SU-DHL-6 (cell line): Measurements from ENCODE around the gene PDLIM5.

Experiments used
- H2AFZ ChIP-seq: fragments of 200-600 bp; sonication (generic); 2 replicates; pipeline ENCODE4 v1.6.1; 2014; ENCODE audit warnings: low read depth, mild to moderate bottlenecking, moderate library complexity, mixed read lengths, antibody characterized with exemption, low read length; ENCODE audit not compliant: severe bottlenecking
- H3F3A ChIP-seq: fragments of 200-600 bp; shearing (Covaris generic); 2 replicates; pipeline ENCODE4 v1.6.0; 2016; ENCODE audit warnings: antibody characterized with exemption, mild to moderate bottlenecking; ENCODE audit not compliant: insufficient read depth
- H3K27ac ChIP-seq: fragments of 200-600 bp; sonication (generic); 2 replicates; pipeline ENCODE4 v1.5.1; 2016; ENCODE audit warnings: low read depth, mild to moderate bottlenecking, low read length, moderate library complexity, mixed read lengths
- H3K27me3 ChIP-seq: fragments of 200-600 bp; sonication (generic), shearing (Covaris generic); 2 replicates; pipeline ENCODE4 v1.6.0; 2014; ENCODE audit warnings: mild to moderate bottlenecking, low read length
- H3K36me3 ChIP-seq: fragments of 200-600 bp; sonication (generic); 2 replicates; pipeline ENCODE4 v1.6.1; 2014; ENCODE audit warnings: mild to moderate bottlenecking, low read length, mixed read lengths
- H3K4me2 ChIP-seq: fragments of 300-600, 200-600 bp; shearing (Covaris generic), sonication (generic); 2 replicates; pipeline ENCODE4 v1.6.0; 2014; ENCODE audit warnings: low read length, low read depth, mild to moderate bottlenecking; ENCODE audit not compliant: poor library complexity, severe bottlenecking
- H3K4me3 ChIP-seq: fragments of 200-600 bp; sonication (generic); 2 replicates; pipeline ENCODE4 v1.5.1; 2014; ENCODE audit warnings: antibody characterized with exemption, low read length, mild to moderate bottlenecking, mixed read lengths; ENCODE audit not compliant: insufficient read depth, poor library complexity, severe bottlenecking
- H3K79me2 ChIP-seq: fragments of 200-600 bp; sonication (generic); 2 replicates; pipeline ENCODE4 v1.6.1; 2014; ENCODE audit warnings: mild to moderate bottlenecking, low read length, moderate library complexity; ENCODE audit not compliant: insufficient read depth
- H3K9ac ChIP-seq: fragments of 200-600 bp; sonication (generic); 2 replicates; pipeline ENCODE4 v1.7.0; 2014; ENCODE audit warnings: mild to moderate bottlenecking, low read length
- H3K9me2 ChIP-seq: fragments of 200-600 bp; sonication (generic); replicated peaks from 2 replicates; pipeline ENCODE4 v1.6.1; 2014; ENCODE audit warnings: low read length; ENCODE audit not compliant: insufficient read depth
- H3K9me3 ChIP-seq: fragments of 200-600 bp; sonication (generic); 2 replicates; pipeline ENCODE4 v1.6.1; 2014; ENCODE audit warnings: low read length, mixed read lengths; ENCODE audit not compliant: insufficient read depth
- H4K20me1 ChIP-seq: fragments of 200-600 bp; sonication (generic); 2 replicates; pipeline ENCODE4 v1.6.1; 2014; ENCODE audit warnings: low read depth, mild to moderate bottlenecking, antibody characterized with exemption, low read length, moderate library complexity, mixed read lengths
- CTCF ChIP-seq: fragments of 200-600 bp; sonication (generic); IDR thresholded peaks from one replicate; pipeline ENCODE4 v1.5.1; 2017; ENCODE audit warnings: antibody characterized with exemption, mild to moderate bottlenecking, low read length, moderate library complexity; ENCODE audit not compliant: insufficient read depth, poor library complexity, severe bottlenecking
- EZH2phosphoT487 ChIP-seq: fragments of 200-600 bp; sonication (generic), shearing (Covaris generic); conservative IDR thresholded peaks from 2 replicates; pipeline ENCODE4 v1.6.1; 2018; ENCODE audit warnings: mild to moderate bottlenecking, antibody characterized with exemption, low read length, moderate library complexity, mixed read lengths

Gene PDLIM5

GRCh38 chr4:94412019-94412657, 39.6 kb upstream of the PDLIM5 start:
- Histone ChIP-seq H3K9me3 (no peaks in the 10 kb centered on the region), H3K27me3 (no peaks in the 10 kb centered on the region), H3K9me2 (no peaks in the 10 kb centered on the region), H3F3A (no peaks in the 10 kb centered on the region), H2AFZ (no peak overlapping the region), H4K20me1 (no peaks in the 10 kb centered on the region), H3K9ac (no peak overlapping the region), H3K4me2 (no peak overlapping the region), H3K36me3 (no peaks in the 10 kb centered on the region), H3K4me3 (no peak overlapping the region), H3K27ac (no peak overlapping the region), H3K79me2 (no peaks in the 10 kb centered on the region)
- TF ChIP-seq EZH2phosphoT487, result no peak
- no peak for TF ChIP-seq CTCF

- H3K9me3 ChIP-seq, result no peaks in the 10 kb centered on the region
- H2AFZ ChIP-seq, result no peak overlapping the region
- H3K36me3 ChIP-seq, result no peaks in the 10 kb centered on the region
- no peaks in the 10 kb centered on the region for H3F3A ChIP-seq
- no peak overlapping the region for H3K27ac ChIP-seq
- H3K9me2 ChIP-seq, result no peaks in the 10 kb centered on the region
- no peak overlapping the region for H3K9ac ChIP-seq
- H3K27me3 ChIP-seq, result no peaks in the 10 kb centered on the region
- H3K4me2 ChIP-seq, result no peak overlapping the region
- no peaks in the 10 kb centered on the region for H4K20me1 ChIP-seq
- no peaks in the 10 kb centered on the region for H3K79me2 ChIP-seq
- no peak overlapping the region for H3K4me3 ChIP-seq
- TF ChIP-seq EZH2phosphoT487 (no peak), CTCF (no peak)
Measured at GRCh38 chr4:94412658-94413038, 39.1 kb upstream of the PDLIM5 start.

- Histone ChIP-seq H3K9ac (no peak overlapping the region), H4K20me1 (no peaks in the 10 kb centered on the region), H3K36me3 (no peaks in the 10 kb centered on the region), H3K9me3 (no peaks in the 10 kb centered on the region), H3K27ac (no peak overlapping the region), H3K4me2 (no peak overlapping the region), H3K4me3 (no peak overlapping the region), H2AFZ (no peak overlapping the region), H3K9me2 (no peaks in the 10 kb centered on the region), H3F3A (no peaks in the 10 kb centered on the region), H3K79me2 (no peaks in the 10 kb centered on the region), H3K27me3 (no peaks in the 10 kb centered on the region)
- TF ChIP-seq EZH2phosphoT487, result no peak
- no peak for TF ChIP-seq CTCF
Measured at GRCh38 chr4:94413085-94413840, 38.5 kb upstream of the PDLIM5 start.
